HG02610 (cell line): ENCODE data around the gene SUN5.

Source experiments
- ATAC-seq: cut with Tn5 transposase; IDR thresholded peaks from one replicate; pipeline ENCODE4 v1.9.1; 2021; ENCODE audit warnings: mild to moderate bottlenecking, moderate library complexity; ENCODE audit not compliant: unreplicated experiment

SUN5 gene

DNA sequence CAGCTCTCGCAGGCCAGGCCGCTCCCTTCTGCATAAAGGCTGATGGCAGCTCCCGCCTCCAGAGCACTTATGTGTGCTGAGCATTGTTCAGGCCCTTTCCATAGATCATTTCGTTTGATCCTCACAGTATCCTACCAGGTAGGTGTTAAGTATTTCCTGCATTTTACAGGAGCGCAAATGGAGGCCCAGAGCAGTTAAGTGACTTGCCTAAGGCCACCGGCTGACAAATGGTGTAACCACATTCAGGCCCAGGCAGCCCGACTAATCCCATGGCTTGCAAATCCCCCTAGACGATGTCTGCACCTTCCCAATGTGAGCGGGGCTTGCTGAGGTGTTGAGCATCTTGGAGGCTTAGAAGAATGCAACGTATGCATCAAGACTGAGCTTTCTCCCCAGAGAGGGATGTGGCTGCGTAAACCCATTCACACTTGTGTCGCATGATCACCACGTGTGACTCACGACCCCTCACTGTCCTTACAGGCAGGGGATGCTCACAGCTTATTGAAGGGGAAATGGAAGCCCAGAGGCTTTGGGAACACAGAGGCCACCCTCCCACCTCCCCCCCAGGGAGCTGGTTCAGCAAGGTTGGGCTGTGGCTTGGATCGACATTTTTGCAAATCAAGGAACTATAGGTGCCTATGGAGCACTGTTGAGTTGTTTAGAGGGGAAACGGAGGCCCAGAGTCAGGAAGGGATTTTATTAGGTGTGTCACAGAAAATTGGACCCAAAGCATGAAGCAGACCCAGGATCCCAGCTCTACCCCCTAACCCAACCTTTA lies 10.3 kb upstream of the SUN5 start:
- no peak for ATAC-seq

DNA sequence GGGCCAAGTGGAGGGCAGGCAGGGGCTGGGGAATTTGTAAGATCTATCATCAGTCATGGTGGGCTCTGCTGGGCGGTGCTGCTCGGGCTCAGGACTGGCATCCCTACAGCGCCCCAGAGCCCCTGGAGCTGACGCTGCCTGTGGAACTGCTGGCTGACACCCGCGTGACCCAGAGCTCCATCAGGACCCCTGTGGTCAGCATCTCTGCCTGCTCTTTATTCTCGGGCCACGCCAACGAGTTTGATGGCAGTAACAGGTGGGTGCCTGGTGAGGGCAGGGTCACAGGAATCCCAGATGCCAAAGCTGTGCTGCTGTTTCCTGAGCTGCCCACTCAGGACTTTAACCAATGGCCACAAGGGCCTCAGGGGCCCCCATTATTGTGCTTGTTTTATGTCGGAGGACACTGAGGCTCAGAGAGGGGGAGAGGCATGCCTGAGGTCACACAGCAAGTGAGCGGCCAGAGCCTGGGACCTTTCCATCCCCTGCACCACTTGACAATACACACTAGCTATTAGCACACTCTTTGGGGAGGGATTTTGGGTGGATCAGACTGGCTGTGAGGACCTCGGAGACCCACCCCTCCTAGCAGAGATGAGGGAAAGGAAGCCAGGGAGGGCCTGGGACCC lies 9.6 kb upstream of the SUN5 start:
- ATAC-seq = no peak

DNA sequence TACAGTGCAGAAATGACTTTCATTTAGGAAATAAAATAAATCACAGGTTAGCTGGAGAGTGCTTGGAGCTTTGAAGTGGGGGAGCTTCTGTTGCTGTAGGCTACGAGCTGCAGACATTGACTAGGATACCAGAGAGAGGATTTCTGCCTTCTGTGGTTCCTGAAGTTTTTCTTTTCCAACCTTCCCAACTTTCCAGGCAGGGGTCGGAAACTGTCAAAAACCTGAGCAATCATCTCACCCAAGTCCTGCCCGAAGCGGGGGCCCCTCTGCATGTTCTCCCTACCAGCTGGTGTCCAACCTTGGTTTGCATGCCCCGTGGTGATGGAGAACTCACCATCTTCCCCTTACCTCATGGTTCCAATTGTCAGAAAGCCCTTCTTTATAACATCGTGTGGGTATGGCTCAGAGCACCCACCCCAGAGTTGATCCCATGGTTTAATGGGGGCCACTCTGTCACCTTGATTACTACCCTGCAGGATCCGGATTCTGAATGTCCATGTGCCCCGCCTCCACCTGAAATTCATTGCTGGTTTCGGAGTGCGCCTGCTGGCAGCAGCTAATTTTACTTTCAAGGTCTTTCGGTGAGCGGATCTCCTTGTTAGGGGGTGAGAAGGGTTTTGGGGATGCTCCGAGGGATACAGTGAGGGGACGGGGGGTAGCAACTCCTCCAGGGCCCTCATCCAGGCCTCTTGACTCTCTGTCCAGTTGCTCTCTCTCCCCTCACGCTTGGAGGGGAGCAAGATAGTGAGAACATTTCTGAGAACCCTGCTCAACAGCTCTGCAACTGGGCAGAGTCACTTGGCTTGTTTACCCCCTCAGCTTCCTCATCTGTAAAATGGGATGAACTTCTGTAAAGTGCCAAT lies 8.3 kb upstream of the SUN5 start:
- ATAC-seq = no peak

DNA sequence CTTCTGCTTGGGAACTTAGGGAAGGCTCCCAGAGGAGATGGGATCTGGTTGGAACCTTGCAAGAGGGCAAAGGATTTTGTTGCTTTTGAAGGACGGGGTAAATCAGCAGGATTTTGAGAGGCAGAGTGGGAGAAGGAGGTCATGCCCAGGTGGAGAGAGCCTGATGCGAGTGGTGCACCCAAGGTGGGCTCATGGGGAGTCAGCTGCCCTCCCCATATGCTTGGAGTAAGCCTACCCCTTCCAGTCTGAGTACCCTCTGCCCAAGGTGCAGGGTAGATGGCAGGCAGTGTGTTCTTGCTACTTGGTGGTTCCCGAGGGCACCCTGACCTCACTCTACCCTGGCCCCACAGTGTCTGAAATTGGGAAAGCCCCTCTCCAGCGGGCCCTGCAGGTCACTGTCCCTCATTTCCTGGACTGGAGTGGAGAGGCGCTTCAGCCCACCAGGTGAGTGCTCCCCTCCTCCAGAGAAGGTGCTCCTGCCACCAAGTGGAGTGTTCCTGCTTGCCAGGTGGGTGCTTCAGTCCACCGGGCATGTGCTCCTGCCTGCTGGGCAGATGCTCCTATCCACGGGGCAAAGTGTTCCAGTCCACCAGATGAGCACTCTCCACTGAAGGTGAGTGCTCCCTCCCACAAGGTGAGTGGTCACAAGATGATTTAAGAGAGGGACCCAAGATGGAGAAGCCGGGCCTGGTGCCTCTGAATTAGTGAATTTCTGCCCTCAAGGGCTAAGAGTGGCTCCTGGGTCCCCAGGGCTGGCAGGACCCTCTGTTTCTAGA lies 6.6 kb upstream of the SUN5 start:
- no peak for ATAC-seq

DNA sequence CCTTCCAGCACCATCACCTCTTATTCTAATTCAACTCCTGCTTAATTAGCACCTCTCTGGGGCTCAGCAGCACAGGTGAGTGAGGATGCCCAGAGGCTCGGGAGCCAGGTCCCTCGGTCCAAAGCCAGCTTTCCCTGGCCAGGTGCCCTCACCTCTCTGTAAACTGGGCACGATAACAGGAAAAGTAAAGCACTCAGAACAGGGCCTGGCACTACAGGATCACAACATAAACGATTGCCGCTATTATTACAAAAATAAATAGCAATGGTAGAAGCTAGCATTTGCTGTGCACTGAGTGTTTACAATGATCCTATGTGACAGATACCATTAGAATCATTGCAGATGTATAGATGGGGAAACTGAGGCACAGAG lies 5.9 kb upstream of the SUN5 start:
- ATAC-seq = no peak

DNA sequence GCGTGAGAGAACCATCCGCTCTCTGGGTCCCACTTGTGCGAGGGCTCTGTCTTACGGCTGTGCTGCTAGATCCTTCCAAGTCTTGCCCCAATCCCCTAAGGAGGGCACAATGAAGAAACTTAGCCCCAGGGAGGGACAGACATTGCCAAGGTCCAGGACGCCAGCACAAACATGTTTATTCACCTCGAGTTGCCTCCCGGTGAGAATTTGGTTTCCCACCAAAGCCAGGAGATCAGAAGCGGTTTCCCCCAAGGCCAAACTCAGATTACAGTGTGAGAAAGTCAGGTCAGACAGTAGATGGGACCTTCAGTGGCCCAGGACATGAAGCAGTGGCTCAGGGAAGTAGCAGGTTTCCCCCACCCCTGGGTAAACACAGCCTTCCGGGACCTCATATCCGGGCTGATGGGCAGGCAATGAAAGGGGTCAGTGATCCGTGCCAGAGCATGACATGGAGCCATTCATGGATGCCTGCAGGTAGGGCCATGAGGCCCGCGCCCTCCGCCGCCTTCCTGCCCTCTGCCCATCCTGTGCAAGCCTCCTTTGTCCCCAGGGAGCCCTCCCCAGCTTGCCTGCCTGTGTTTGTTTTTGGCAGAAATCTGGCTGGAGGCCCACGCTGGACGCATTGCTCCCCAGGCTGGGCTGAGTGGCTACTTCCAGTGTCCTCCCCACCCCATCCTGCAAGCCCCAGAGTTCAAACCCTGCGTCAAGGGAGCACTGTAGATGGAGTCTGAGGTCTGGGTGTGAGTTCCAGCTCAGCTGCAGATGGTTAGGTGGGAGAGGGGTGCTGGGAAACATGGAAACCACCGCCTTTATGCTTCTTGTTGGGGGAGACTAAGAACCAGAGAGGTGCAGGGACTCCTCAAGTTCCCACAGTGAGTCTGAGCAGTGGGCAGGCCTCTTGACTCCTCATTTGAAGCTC lies 5.2 kb upstream of the SUN5 start:
- no peak for ATAC-seq

DNA sequence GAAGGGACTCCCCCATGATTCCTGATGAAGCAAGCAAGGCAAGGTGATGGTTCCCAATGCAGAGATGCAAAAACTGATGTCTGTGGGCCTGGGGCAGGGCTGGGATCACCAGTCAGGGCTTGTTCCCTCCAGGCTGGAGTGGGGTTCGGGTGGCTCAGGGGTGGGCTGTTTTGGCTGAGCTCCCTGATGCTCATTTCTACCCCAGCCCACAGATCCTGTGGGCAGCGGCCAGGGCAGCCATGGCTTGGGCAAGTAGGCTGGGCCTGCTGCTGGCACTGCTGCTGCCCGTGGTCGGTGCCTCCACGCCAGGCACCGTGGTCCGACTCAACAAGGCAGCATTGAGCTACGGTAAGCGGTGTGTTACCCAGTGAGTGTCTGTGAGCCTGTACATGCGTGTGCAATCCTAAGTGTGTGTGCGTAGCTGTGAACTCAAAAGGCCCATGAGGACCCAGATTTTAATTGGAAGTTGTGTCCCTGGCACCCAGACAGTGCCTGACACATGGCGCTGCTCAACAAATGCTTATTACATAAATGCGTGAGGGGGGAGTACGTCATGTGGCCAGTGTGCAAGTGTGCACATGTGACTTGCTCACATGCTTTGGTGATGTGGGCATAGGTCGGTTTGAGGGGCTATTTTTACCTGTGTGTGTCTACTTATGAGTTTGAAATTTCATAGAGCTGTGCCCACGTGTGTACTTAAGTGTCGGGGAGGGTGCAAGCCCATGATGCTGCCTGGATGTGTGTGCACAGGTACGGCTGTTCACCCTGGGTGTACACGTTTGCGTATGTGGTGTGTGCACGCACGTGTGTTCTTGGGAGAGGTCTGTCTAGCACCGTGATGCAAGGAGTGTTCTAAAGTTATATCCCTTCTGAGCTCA lies 4.3 kb upstream of the SUN5 start:
- no peak for ATAC-seq

DNA sequence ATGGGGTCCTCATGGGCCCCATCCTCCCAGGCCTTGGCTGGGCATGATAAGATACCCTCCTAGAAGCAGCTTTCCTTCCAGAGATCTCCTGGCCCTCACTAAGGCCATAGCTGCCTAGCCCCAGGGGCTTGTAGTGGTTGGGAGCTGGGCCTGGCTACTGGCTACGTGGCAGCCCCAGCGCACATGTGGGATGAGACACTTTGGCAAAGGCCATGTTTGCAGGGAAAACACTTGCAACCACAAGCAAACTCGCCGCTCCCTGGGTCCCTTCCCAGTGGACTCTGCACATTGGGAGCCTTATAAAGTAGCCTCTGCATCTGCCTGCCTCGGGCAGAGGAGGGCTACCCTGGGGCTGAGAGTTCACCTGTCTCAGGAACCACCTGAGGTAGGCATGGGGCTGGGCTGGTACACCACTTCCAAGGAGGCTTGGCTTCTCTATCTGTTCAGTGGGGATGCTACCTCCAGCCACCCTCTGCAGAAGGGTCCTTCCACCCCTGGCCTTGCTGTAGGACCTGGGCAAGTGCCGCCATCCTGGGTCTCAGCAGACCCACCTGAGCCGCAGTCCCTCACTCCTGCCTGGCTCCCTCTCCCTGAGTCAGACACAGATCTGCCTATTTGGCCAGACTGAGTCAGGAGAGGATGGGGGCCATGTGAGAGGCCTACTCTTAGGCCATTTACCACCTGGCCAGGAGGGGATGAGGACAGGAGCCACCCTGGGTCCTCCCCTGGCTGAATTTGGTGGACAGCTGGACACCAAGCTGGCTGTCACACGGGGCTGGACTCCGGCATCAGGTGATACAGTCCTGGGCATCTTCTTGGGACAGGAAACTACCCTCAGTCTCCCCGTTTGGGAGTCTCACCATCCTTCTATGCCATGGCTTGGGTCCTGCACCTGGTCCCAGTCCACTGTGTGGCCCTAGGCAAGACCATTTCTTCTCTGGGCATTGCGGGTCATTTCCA lies 3.4 kb upstream of the SUN5 start, which contains the start of gene BPIFB2:
Gene BPIFB2 (plus strand): TSS at position 329 of the 960 bp plus-strand sequence. CDS start 871 bp downstream, outside the sequence.
- ATAC-seq = no peak

DNA sequence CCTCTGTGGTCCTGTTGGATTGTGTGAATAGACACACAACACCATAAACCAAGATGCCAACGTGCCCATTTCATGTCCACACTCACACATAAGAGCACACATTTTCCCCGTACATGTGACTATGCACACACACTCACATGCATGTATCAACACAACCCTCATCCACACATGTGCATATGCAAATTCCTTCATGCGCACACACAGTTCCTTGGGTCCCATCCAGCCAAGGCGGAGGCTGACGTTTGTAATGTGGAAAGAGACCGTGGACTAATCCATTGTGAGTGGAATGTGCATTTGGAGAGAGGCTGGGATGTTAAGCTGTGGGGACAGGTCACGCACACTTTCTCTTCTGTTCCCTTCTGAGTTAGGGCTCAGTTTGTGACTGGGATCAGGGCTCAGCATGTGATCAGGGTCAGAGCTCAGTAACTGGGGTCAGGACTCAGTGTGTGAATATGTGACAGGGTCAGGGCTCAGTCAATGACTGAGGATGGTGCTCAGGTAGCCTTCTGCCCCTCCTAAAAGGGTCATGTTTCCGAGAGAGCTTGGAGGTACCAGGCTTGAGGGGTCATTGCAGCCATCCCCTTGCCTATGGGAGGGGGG lies 2.6 kb upstream of the SUN5 start:
- no peak for ATAC-seq

DNA sequence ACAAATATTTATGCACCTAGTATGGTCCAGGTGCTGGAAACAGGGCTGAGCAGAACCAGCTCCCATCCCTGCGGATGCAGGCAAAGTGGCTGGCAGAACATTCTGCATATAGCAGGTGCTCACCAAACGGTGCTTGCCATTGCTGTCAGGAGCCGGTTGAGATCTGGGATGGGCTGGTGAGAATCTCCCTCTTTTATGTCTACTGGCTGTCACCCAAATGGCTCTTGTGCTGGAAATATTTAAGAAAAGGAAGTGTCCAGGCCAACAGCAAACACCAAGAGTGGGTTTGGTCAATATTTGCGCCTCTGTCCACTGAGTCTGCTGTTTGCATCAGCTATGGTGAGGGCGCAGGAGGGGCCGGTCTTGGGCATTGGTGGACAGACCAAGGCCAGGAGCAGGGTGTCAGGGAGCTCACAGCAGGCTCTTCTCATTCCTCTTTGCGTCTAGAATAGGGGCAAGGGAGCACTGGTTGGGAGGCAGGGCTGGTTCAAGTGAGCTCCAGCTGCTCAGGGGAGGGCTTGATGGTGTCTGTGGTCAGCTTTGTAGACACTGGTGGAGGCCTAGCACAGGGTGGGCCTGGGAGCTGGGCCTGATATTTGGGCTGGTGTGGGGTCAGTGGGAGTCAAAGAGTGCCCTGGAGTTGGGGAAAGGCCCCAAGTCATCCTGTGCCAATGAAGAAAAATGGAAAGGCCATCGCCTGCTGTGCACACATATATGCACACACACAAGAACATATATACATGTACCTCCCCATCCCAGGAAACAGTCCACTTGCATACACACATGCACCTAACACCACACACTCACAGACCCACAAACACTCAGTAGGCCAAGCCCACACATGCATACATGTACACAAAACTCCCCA lies 1.9 kb upstream of the SUN5 start:
- no peak for ATAC-seq

DNA sequence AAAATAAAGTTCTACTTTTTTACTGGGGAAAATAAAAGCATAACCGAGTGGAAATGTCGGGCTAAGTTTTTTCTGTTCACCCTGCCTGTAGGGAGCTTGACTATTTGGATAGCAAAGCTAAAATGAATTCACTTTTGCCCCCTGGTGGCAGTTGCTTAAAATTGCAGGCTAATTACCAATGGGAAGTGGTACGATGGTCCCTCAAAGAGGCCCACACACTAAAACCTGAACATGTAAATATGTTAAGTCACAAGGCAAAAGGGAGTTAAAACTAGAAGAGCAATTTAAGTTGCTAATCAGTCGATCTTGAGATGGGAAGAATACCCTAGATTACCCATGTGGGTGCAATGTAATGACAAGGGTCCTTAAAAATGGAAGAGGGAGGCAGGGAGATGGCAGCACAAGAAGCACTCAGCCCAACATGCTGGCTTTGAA lies 916 bp upstream of the SUN5 start:
- no peak for ATAC-seq

DNA sequence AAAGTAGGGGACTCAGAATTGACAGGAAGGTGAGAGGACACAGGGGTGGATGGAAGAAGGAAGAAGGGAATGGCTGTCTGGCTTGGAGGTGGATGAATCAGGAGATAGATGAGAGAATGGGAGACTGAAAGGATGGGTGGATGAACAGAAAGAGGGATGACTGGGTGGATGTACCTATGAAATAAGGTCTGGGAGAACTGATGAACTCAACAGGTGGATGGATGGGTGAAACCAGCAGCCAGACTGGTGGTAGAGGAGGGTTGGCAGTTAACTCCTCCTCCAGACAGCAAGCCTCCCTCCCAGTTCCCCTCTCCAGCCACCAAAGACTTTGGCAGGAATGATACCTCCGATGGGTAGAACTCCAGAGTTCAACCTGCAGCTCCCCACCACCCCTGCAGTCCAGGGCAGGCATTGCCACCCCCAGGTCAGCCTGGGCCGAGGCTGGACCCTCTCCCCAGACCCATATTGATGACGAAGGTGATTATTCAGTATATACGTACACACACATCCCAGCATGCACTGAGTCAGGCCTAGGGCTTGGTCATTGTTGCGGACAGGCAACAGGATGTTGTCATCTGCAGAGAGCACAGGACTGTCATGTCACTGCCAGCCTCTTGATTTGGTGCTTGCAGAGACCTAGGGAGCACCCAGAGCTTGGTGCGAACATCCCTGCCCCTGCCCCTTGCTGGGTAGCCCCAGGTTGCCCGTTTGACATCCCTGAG lies 2.0 kb downstream of the SUN5 start:
- ATAC-seq = no peak

DNA sequence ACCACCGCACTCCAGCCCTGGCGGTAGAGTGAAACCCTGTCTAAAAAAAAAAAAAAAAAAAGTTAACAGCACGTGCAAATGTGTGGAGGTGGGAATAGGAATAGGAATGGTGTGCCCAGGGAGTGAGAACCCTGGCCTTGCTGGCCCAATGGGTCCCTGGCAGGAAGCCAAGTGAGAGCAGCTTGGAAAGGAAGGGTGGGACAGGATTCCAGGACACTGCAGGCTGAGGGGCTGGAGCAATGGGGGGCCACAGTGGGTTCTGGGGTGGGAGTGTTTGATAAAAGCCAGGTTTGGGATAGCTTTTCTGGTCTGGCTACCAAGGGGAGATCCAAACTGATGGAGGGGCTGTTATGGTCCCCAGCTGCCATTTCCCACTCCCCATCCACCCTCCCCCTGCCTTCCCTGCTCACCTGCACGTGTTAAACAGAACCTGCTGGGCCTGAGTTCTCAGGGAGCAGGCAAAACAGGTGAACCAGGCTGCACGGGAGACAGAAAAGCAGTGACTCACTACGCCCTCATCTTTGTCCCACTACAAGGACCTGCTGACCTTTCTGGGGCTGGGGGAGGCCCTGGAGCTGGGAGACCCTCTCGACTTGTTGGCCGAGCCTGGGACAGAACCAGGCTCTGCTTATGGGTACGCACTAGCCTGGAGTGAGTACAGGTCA lies 3.3 kb downstream of the SUN5 start:
- no peak for ATAC-seq

DNA sequence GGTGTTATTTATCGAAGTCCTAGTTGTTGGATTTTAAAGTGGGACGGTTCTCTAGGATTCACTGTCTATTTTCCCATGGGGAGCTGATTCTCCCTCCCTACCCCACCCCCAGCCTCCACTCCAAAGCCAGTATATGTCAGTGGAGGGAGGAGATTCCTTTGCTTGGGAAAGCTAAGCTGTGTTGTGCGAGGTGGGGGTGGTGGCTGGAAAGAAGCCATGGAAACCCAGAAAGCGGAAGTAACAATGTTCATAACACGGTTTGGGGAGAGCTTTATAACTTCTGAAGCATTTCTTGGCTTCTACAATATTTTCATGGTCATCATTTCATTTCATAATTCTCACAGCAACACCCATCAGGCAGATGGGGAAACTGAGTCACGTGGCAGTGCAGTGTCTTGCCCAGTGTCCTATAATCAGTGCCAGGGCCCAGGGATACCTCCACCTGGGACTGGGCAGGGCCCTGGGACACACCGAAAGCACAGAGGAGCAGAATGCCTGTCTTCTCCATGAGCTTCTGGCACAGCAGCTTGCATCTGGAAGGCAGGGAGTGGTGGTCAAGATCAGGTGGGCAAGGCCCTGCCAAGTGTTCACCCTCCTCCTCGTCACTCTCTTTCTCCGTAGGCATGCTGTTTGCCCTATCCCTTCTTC lies 4.5 kb downstream of the SUN5 start:
- no peak for ATAC-seq

DNA sequence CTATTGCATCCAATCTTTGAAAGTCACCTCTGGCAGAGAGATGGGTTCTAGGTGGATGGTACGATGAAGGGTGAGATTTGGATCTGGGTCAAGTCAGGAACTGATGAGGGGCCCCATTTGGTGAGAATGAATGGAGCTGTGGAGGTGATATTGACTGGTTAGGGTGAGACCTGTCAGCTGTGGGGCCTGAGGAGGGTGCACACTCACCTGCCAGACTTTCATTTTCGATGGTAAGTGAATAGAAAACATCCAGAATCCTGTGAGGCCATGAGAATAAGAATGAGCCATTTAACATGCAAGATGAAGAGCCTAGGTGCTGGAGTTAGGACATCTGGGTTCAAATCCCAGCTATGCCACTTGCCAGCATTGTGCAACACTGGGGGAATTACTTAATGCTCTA lies 6.8 kb downstream of the SUN5 start:
- no peak for ATAC-seq
